Endometrial microvascular endothelial cells (primary cell): Measurements from ENCODE around the gene MRPL53. TPM values are rescaled to one million over a fixed set of nuclear protein-coding genes. Genes with fewer than 3 reads are reported as not detected.
"Not testable (repeated sequence)": the region's sequence is repeated elsewhere in the genome, so short reads cannot be mapped to it uniquely, and the experiment has no call there.

ENCODE experiments used
- in situ Hi-C: cut with HindIII; loops from 2 replicates; pipeline ENCODE4 v1.10.0; 2017; ENCODE audit warnings: low sequenced_read_pairs, low pct_unique_long_range_greater_than_20kb; ENCODE audit errors: inconsistent ontology term
- total RNA-seq: library from RNA; depleted of rRNA; stranded (reverse); fragments of >200 nt; gene quantifications from one replicate; pipeline ENCODE4 v1.2.3, GENCODE V29; 2015; ENCODE audit errors: inconsistent ontology term

The MRPL53 gene
- total RNA-seq, 1 donor from 2014 or later, result 29.5 TPM

GRCh38 chr2:74459503-74460118, 12.9 kb downstream of the MRPL53 start:
- in situ Hi-C loops, result not testable (repeated sequence)

GRCh38 chr2:74458938-74459363, 13.5 kb downstream of the MRPL53 start:
- in situ Hi-C loops, result no loop called here

- in situ Hi-C loops, result no loop called here
Observed at GRCh38 chr2:74458132-74458937, 14.1 kb downstream of the MRPL53 start, which contains the start of gene WBP1. TSS of gene WBP1 (plus strand) at chr2:74458438. CDS start at chr2:74458603, 165 bp downstream.

GRCh38 chr2:74457549-74458131, 14.8 kb downstream of the MRPL53 start:
- in situ Hi-C loops, result no loop called here

- in situ Hi-C loops, result no loop called here
Observed at GRCh38 chr2:74457129-74457548, 15.3 kb downstream of the MRPL53 start.

GRCh38 chr2:74454654-74455511, 17.6 kb downstream of the MRPL53 start, which contains the start of gene INO80B:
TSS of gene INO80B (plus strand) at chr2:74455087. CDS start at chr2:74455117, 30 bp downstream.
- in situ Hi-C loops, result no loop called here

GRCh38 chr2:74450570-74451190, 21.8 kb downstream of the MRPL53 start:
- in situ Hi-C loops, result no loop called here

GRCh38 chr2:74448771-74449170, 23.7 kb downstream of the MRPL53 start:
- in situ Hi-C loops, result no loop called here

- in situ Hi-C loops, result no loop called here
Observed at GRCh38 chr2:74447230-74447999, 25.1 kb downstream of the MRPL53 start.

GRCh38 chr2:74444498-74445318, 27.8 kb downstream of the MRPL53 start:
- in situ Hi-C loops, result no loop called here

- in situ Hi-C loops, result not testable (repeated sequence)
Observed at GRCh38 chr2:74442483-74443297, 29.8 kb downstream of the MRPL53 start.

- in situ Hi-C loops, result no loop called here
Observed at GRCh38 chr2:74441690-74442482, 30.6 kb downstream of the MRPL53 start, which contains the start of gene RTKN. TSS of gene RTKN (minus strand) at chr2:74441937. CDS start at chr2:74441816, 121 bp downstream.

- in situ Hi-C loops, result no loop called here
Observed at GRCh38 chr2:74441170-74441689, 31.2 kb downstream of the MRPL53 start.

GRCh38 chr2:74440378-74441169, 31.9 kb downstream of the MRPL53 start:
- in situ Hi-C loops, result no loop called here
